ENCODE measurements around the gene SPI1. TPM values are rescaled to one million over a fixed set of nuclear protein-coding genes. Genes with fewer than 3 reads are reported as not detected.

SPI1 gene
- total and polyA plus RNA-seq, 7 donors = 1.6 to 8.3 (median 3.6) TPM

- intact Hi-C loops (cut with DNase I) = no loop called here
- ATAC-seq (peak in 3 of 4 donors; percentile 46 to 68 (median 47)), DNase-seq (peak; percentile 15 to 28)
- peak overlapping the region; percentile 64 for H3K4me3 ChIP-seq
- peak overlapping the region; percentile 41 for H3K27ac ChIP-seq
- no peaks in the 10 kb centered on the region for H3K36me3 ChIP-seq (ENCODE audit: insufficient read depth in 1 of 2, low read depth in 1 of 2)
- no peaks in the 10 kb centered on the region for H3K9me3 ChIP-seq
- 16 to 25% (median 22%) methylated on average over 8 of the region's 8 CpGs for WGBS, 3 donors
- no peak for TF ChIP-seq CTCF (IDR thresholded peaks at IDR 0.05)
- no peaks in the 10 kb centered on the region for H3K27me3 ChIP-seq (ENCODE audit: insufficient read depth in 3 of 3, low read length in 2 of 3)
- H3K4me1 ChIP-seq = peaks cover 9% of the 10 kb centered on the region
Observed at GRCh38 chr11:47400768-47401279, 22.5 kb upstream of the SPI1 start.

- H3K36me3 ChIP-seq (ENCODE audit: insufficient read depth in 1 of 2, low read depth in 1 of 2) = no peaks in the 10 kb centered on the region
- peak overlapping the region; percentile 64 for H3K4me3 ChIP-seq
- peak overlapping the region; percentile 41 for H3K27ac ChIP-seq
- no peak for TF ChIP-seq CTCF (IDR thresholded peaks at IDR 0.05)
- ATAC-seq (peak in 3 of 4 donors; percentile 22 to 61 (median 60)), DNase-seq (peak; percentile 33 to 54)
- 13 to 16% (median 15%) methylated on average over 37 to 47 of the region's 47 CpGs for WGBS, 3 donors
- H3K4me1 ChIP-seq = peaks cover 9% of the 10 kb centered on the region
- intact Hi-C loops (cut with DNase I) = no loop called here
- H3K27me3 ChIP-seq (ENCODE audit: insufficient read depth in 3 of 3, low read length in 2 of 3) = no peaks in the 10 kb centered on the region
- no peaks in the 10 kb centered on the region for H3K9me3 ChIP-seq
Observed at GRCh38 chr11:47399860-47400767, 21.8 kb upstream of the SPI1 start.

GRCh38 chr11:47398551-47398950 lies 20.2 kb upstream of the SPI1 start:
- Histone ChIP-seq H3K27ac (no peak overlapping the region), H3K4me1 (peaks cover 14% of the 10 kb centered on the region), H3K36me3 (ENCODE audit: insufficient read depth in 1 of 2, low read depth in 1 of 2) (no peaks in the 10 kb centered on the region), H3K27me3 (ENCODE audit: insufficient read depth in 3 of 3, low read length in 2 of 3) (no peaks in the 10 kb centered on the region), H3K9me3 (no peaks in the 10 kb centered on the region), H3K4me3 (no peak overlapping the region)
- DNase-seq = peak; percentile 3 to 34
- ATAC-seq = no peak
- TF ChIP-seq CTCF (IDR thresholded peaks at IDR 0.05) = no peak
- 97 to 100% (median 100%) methylated on average over 1 of the region's 1 CpG for WGBS, 3 donors
- intact Hi-C loops (cut with DNase I) = no loop called here

- intact Hi-C loops (cut with DNase I) = no loop called here
- peaks cover 18% of the 10 kb centered on the region for H3K4me1 ChIP-seq
- peak; percentile 7 to 24 for DNase-seq
- no peaks in the 10 kb centered on the region for H3K9me3 ChIP-seq
- ATAC-seq = no peak
- no peaks in the 10 kb centered on the region for H3K27me3 ChIP-seq (ENCODE audit: insufficient read depth in 3 of 3, low read length in 2 of 3)
- H3K36me3 ChIP-seq (ENCODE audit: insufficient read depth in 1 of 2, low read depth in 1 of 2) = no peaks in the 10 kb centered on the region
- no peak overlapping the region for H3K4me3 ChIP-seq
- H3K27ac ChIP-seq = no peak overlapping the region
- TF ChIP-seq CTCF (IDR thresholded peaks at IDR 0.05) = no peak
- 76 to 87% (median 83%) methylated on average over 3 of the region's 3 CpGs for WGBS, 3 donors
Observed at GRCh38 chr11:47398011-47398410, 19.7 kb upstream of the SPI1 start.
